HG03432 (cell line): ENCODE measurements around the gene MRTFA.

Experiments
- ATAC-seq: cut with Tn5 transposase; IDR thresholded peaks from one replicate; pipeline ENCODE4 v1.9.1; 2021; ENCODE audit warnings: mild to moderate bottlenecking, moderate library complexity; ENCODE audit not compliant: unreplicated experiment

Gene MRTFA

GRCh38 chr22:40367342-40367741 lies 269.2 kb downstream of the MRTFA start:
- ATAC-seq, result no peak

GRCh38 chr22:40366068-40366467 lies 270.5 kb downstream of the MRTFA start:
- ATAC-seq, result no peak

- no peak for ATAC-seq
Observed at GRCh38 chr22:40364431-40364830, 272.1 kb downstream of the MRTFA start.

GRCh38 chr22:40363059-40363458 lies 273.5 kb downstream of the MRTFA start:
- no peak for ATAC-seq

GRCh38 chr22:40361100-40361499 lies 275.4 kb downstream of the MRTFA start:
- ATAC-seq, result no peak
